ENCODE measurements around the gene ITCH.

GRCh38 chr20:34382174-34382573, 19.1 kb downstream of the ITCH start:
- TF ChIP-seq POLR2AphosphoS5 (IDR thresholded peaks at IDR 0.05; ENCODE audit: low read depth, low read length): no peak
- no peak for TF ChIP-seq POLR2A (IDR thresholded peaks at IDR 0.05; ENCODE audit: low read depth, low read length)
- no peak for TF ChIP-seq TAF1 (IDR thresholded peaks at IDR 0.05; ENCODE audit: borderline replicate concordance, low read depth, low read length)
